LNCAP (cell line): ENCODE data around the gene PLGRKT.

Source experiments
- TF ChIP-seq, protein P1 (sequence below): fragments of 450-650 bp; IDR thresholded peaks from 2 replicates; pipeline ENCODE4 v1.5.1; 2017; ENCODE audit warnings: mild to moderate bottlenecking

Gene PLGRKT

GRCh38 chr9:5437254-5438216 lies at the start of gene PLGRKT:
Gene PLGRKT (minus strand): TSS chr9:5437925. CDS start chr9:5431977, 5,948 bp downstream.
- TF ChIP-seq, protein P1, sequence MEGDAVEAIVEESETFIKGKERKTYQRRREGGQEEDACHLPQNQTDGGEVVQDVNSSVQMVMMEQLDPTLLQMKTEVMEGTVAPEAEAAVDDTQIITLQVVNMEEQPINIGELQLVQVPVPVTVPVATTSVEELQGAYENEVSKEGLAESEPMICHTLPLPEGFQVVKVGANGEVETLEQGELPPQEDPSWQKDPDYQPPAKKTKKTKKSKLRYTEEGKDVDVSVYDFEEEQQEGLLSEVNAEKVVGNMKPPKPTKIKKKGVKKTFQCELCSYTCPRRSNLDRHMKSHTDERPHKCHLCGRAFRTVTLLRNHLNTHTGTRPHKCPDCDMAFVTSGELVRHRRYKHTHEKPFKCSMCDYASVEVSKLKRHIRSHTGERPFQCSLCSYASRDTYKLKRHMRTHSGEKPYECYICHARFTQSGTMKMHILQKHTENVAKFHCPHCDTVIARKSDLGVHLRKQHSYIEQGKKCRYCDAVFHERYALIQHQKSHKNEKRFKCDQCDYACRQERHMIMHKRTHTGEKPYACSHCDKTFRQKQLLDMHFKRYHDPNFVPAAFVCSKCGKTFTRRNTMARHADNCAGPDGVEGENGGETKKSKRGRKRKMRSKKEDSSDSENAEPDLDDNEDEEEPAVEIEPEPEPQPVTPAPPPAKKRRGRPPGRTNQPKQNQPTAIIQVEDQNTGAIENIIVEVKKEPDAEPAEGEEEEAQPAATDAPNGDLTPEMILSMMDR = no peak

- TF ChIP-seq, protein P1 = no peak
Measured at GRCh38 chr9:5486988-5487387, 49.3 kb upstream of the PLGRKT start.

DNA sequence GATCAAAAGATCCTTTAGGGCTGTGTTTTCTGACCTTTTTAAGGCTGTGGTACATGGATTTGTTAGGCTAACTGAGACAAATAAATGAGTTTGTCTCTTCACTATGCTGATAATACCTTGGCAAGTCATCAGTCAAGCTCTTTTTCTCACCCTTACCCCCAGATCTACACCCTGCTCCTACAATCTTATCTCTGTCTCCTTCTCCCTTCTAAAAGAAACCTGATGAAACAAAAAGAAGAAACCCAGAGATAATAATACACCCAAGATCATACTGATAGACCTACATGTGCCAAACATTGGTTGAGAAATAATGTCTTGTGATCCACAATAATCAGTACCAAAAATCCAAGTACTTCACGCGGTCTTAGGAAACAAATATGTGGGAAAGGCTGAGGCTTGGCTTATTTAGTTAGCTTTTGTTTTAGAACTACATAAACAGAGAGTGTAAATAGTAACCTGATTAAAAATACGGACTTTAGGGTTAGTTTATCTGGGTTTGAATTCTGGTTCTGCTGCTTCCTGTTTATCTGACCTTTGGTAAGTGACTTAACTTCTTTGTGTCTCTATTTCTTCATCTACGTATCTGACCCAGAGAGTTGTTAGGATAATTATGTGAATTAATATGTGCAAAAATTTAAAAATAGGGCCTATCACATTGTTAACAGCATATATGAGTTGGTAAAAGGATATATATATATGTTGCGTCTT lies 47.8 kb upstream of the PLGRKT start:
- TF ChIP-seq, protein P1 = no peak

- TF ChIP-seq, protein P1 = no peak
Measured at GRCh38 chr9:5483306-5483705, 45.6 kb upstream of the PLGRKT start.

GRCh38 chr9:5482194-5482593 lies 44.5 kb upstream of the PLGRKT start:
- TF ChIP-seq, protein P1 = no peak

DNA sequence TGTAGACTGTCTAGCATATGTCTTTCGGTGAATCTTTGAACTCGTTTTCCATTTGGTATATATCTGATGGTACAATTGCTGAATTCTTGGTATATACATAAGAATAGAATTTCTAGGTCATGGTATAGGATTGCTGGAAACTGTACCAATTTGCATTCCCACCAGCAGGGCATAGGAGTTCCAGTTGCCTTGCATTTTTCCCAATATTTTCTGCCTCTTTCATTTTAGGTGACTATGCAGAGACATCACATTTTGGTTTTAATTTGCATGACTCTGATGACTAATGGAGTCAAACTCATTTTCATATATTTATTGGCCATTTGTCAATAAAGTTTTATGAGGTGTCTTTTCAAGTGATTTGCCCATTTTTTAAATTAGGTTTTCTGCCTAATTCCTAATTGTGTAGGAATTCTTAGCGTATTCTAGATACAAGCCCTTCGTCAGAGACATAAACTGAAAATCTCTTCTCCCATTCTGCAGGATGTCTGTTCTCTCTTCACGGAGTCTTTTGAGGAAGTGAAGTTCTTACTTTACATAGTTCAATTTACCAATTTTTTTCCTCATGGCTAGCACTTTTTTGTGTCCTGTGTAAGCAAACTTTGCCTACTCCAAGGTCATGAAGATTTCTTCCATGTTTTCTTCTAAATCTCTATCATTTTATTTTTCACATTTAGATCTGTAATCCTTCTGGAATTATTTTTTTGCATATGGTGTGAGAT lies 43.8 kb upstream of the PLGRKT start:
- TF ChIP-seq, protein P1 = no peak

GRCh38 chr9:5480919-5481318 lies 43.2 kb upstream of the PLGRKT start:
- TF ChIP-seq, protein P1 = no peak
